A549 (cell line): ENCODE measurements around the gene TSC22D1. TPM values are rescaled to one million over a fixed set of nuclear protein-coding genes. Genes with fewer than 3 reads are reported as not detected.
A peak's percentile ranks its signal among the peaks of the same experiment; 100 is the strongest.

Source experiments
- ATAC-seq, 2 experiments: fragments of 200-7000 bp in 1 of 2; fragments of >200 bp in 1 of 2; cut with Nextera tagmentation in 1 of 2; cut with Tn5 transposase in 1 of 2; 3 replicates each; pipeline versions ENCODE4 v1.8.0 to v1.9.1; 2018 to 2020; ENCODE audit warnings: mild to moderate bottlenecking in 1 of 2, moderate library complexity in 1 of 2
- CTCF ChIA-PET: fragments of 300-600 bp; sonication (Branson Sonifier 250); formaldehyde crosslinking; extraction: SDS; loops from one replicate; lab custom pipeline; 2021; ENCODE audit warnings: antibody characterized with exemption, inconsistent platforms; lab: Yijun Ruan, JAX
- POLR2A ChIA-PET: fragments of 350-600 bp; formaldehyde crosslinking; extraction: SDS; loops from one replicate; lab custom pipeline; 2021; ENCODE audit warnings: antibody characterized with exemption, inconsistent platforms; lab: Yijun Ruan, JAX
- DNase-seq, 2 experiments: peaks; one replicate each; pipeline versions ENCODE4 v3.0.0 to v3.0.0-alpha.2; 2011 to 2016; ENCODE audit warnings: low read depth in 1 of 2, low spot score in 1 of 2
- FAIRE-seq: peaks from 2 replicates; lab custom pipeline; 2011; peaks lifted over from hg19 to GRCh38; lab: Jason Lieb, UNC
- H3K27ac ChIP-seq, 2 experiments: fragments of >200 bp; sonication (Bioruptor Twin); formaldehyde crosslinking; 3 replicates each; pipeline ENCODE4 v1.5.1; 2016 to 2017
- H3K4me1 ChIP-seq: fragments of >200 bp; sonication (Bioruptor Twin); formaldehyde crosslinking; 3 replicates; pipeline ENCODE4 v1.6.1; 2016
- H3K4me2 ChIP-seq: fragments of >200 bp; sonication (Bioruptor Twin); formaldehyde crosslinking; 3 replicates; pipeline ENCODE4 v1.6.1; 2016
- H3K4me3 ChIP-seq: fragments of >200 bp; sonication (Bioruptor Twin); formaldehyde crosslinking; 3 replicates; pipeline ENCODE4 v1.5.1; 2016
- H3K9me3 ChIP-seq: fragments of >200 bp; sonication (Bioruptor Twin); formaldehyde crosslinking; 3 replicates; pipeline ENCODE4 v1.6.1; 2016
- CBX2 ChIP-seq: fragments of 200-600 bp; sonication (generic); IDR thresholded peaks from 2 replicates; pipeline ENCODE4 v1.6.1; 2016; ENCODE audit warnings: low read depth, mild to moderate bottlenecking, borderline replicate concordance
- CBX8 ChIP-seq: fragments of 200-600 bp; sonication (generic); IDR thresholded peaks from 2 replicates; pipeline ENCODE4 v1.6.1; 2016
- CEBPB ChIP-seq, 2 experiments: fragments of >200 bp in 1 of 2; sonication (Bioruptor Twin) in 1 of 2; formaldehyde crosslinking in 1 of 2; IDR thresholded peaks; 2 replicates each; pipeline ENCODE4 v1.6.1; 2012 to 2016
- CHD2 ChIP-seq: fragments of 150-350 bp; IDR thresholded peaks from 2 replicates; pipeline ENCODE4 v1.6.1; 2014; ENCODE audit warnings: low read length; ENCODE audit not compliant: partially characterized antibody
- EHMT2 ChIP-seq: fragments of 200-600 bp; sonication (generic); IDR thresholded peaks from 2 replicates; pipeline ENCODE4 v1.6.1; 2016; ENCODE audit warnings: antibody characterized with exemption, low read depth, mild to moderate bottlenecking, moderate library complexity
- ELK1 ChIP-seq: fragments of 150-350 bp; IDR thresholded peaks from 2 replicates; pipeline ENCODE4 v1.6.1; 2014; ENCODE audit warnings: low read depth, mild to moderate bottlenecking, low read length
- ESRRA ChIP-seq: fragments of 150-350 bp; IDR thresholded peaks from 2 replicates; pipeline ENCODE4 v1.6.1; 2014; ENCODE audit warnings: mild to moderate bottlenecking, low read length, borderline replicate concordance
- GATA3 ChIP-seq: IDR thresholded peaks from 2 replicates; pipeline ENCODE4 v1.6.1; 2012; ENCODE audit warnings: borderline replicate concordance
- HOXB13 ChIP-seq: fragments of 250-450 bp; sonication (Bioruptor Pico); IDR thresholded peaks from 2 replicates; pipeline ENCODE4 v1.5.0; 2020; ENCODE audit warnings: low read depth, mild to moderate bottlenecking, moderate library complexity
- HOXB5 ChIP-seq: fragments of 250-450 bp; sonication (Bioruptor Pico); IDR thresholded peaks from 2 replicates; pipeline ENCODE4 v1.5.0; 2020; ENCODE audit warnings: mild to moderate bottlenecking, moderate library complexity
- JUN ChIP-seq, 2 experiments: fragments of >200 bp; sonication (Bioruptor Twin); formaldehyde crosslinking; IDR thresholded peaks; 2 replicates in 1 of 2; 3 replicates in 1 of 2; pipeline ENCODE4 v1.6.1; 2016 to 2017
- PHF8 ChIP-seq: fragments of 200-600 bp; sonication (generic); IDR thresholded peaks from 2 replicates; pipeline ENCODE4 v1.6.1; 2016; ENCODE audit warnings: low read depth, mild to moderate bottlenecking, antibody characterized with exemption, moderate library complexity, borderline replicate concordance
- RARB ChIP-seq: fragments of 250-450 bp; sonication (Bioruptor Pico); IDR thresholded peaks from 2 replicates; pipeline ENCODE4 v1.8.0; 2021; ENCODE audit warnings: mild to moderate bottlenecking, moderate library complexity
- RCOR1 ChIP-seq: fragments of 150-350 bp; IDR thresholded peaks from 2 replicates; pipeline ENCODE4 v1.6.1; 2014; ENCODE audit warnings: antibody characterized with exemption, low read length, low read depth
- RFX5 ChIP-seq: fragments of 450-650 bp; IDR thresholded peaks from 2 replicates; pipeline ENCODE4 v1.7.1; 2014; ENCODE audit warnings: antibody characterized with exemption, mild to moderate bottlenecking, moderate library complexity
- SREBF2 ChIP-seq: fragments of 450-650 bp; IDR thresholded peaks from 2 replicates; pipeline ENCODE4 v1.6.1; 2014; ENCODE audit warnings: mild to moderate bottlenecking, moderate library complexity
- TP53 ChIP-seq: fragments of 250-450 bp; sonication (Bioruptor Pico); IDR thresholded peaks from 2 replicates; pipeline ENCODE4 v1.5.0; 2021; ENCODE audit warnings: mild to moderate bottlenecking, moderate library complexity
- ZSCAN20 ChIP-seq: fragments of 250-450 bp; sonication (Bioruptor Pico); IDR thresholded peaks from 2 replicates; pipeline ENCODE4 v1.8.0; 2022; ENCODE audit warnings: mild to moderate bottlenecking, moderate library complexity
- WGBS: methylation state at CpG from one replicate; pipeline ENCODE4 v1.1.6; 2017; ENCODE audit errors: missing lambda C conversion rate; 5-methylcytosine and 5-hydroxymethylcytosine counted together
- polyA plus RNA-seq, 4 experiments: library from polyadenylated mRNA; depleted of rRNA in 3 of 4; stranded (reverse); fragments of >200 nt; fragmentation: RNase III in 1 of 4; extraction: RNeasy Plus Mini Kit Qiagen cat#74134 plus additional on column Dnase treatment in 1 of 4; gene quantifications; 2 replicates in 3 of 4; 3 replicates in 1 of 4; pipeline ENCODE4 v1.2.3, GENCODE V29; 2011 to 2017

TSC22D1 gene
- polyA plus RNA-seq, 2 of the 4 experiments (the other 2 are of a cell fraction) = 66.8 to 196 TPM

GRCh38 chr13:44411841-44412240, 164.3 kb downstream of the TSC22D1 start (continued):
- TF ChIP-seq RCOR1 = no peak
- no peak for TF ChIP-seq ELK1
- no peak for TF ChIP-seq RARB (CRISPR knock-in tag)
- no peak for TF ChIP-seq EHMT2
- TF ChIP-seq CEBPB (IDR thresholded peaks at IDR 0.05) = no peak
- no peak for TF ChIP-seq ESRRA

- ATAC-seq = no peak
- TF ChIP-seq ELK1 = no peak
- TF ChIP-seq CHD2 = no peak
- TF ChIP-seq PHF8 = no peak
- no peak for TF ChIP-seq ZSCAN20 (CRISPR knock-in tag)
- TF ChIP-seq EHMT2 = no peak
- no peak for TF ChIP-seq GATA3
- TF ChIP-seq HOXB13 (CRISPR knock-in tag) = no peak
- TF ChIP-seq HOXB5 (CRISPR knock-in tag) = no peak
- TF ChIP-seq JUN (IDR thresholded peaks at IDR 0.05) = no peak
- TF ChIP-seq CEBPB (IDR thresholded peaks at IDR 0.05) = no peak
- no peak for TF ChIP-seq SREBF2
- CTCF ChIA-PET = no interaction called here
- no peak overlapping the region for H3K27ac ChIP-seq
- POLR2A ChIA-PET = no interaction called here
- no peaks in the 10 kb centered on the region for H3K9me3 ChIP-seq
- no peaks in the 10 kb centered on the region; the same call in 2 of the 3 replicates for H3K4me1 ChIP-seq
- no peak for DNase-seq
- no peak overlapping the region for H3K4me3 ChIP-seq
- FAIRE-seq = no peak
- H3K4me2 ChIP-seq = no peak overlapping the region
- WGBS = 79% methylated on average over 6 of the region's 6 CpGs
Measured at GRCh38 chr13:44410328-44410859, 165.7 kb downstream of the TSC22D1 start.

- WGBS = 88% methylated on average over 4 of the region's 4 CpGs
- Histone ChIP-seq H3K4me3 (no peak overlapping the region), H3K9me3 (no peaks in the 10 kb centered on the region), H3K27ac (peak overlapping the region in 1 of 2 experiments; percentile 46; a peak in 1 of 6 replicates), H3K4me2 (no peak overlapping the region), H3K4me1 (peaks cover 6% of the 10 kb centered on the region)
- ATAC-seq (no peak), DNase-seq (no peak), FAIRE-seq (no peak)
- no peak for TF ChIP-seq CBX8
- ChIA-PET CTCF (no interaction called here), POLR2A (no interaction called here)
Measured at GRCh38 chr13:44409595-44409994, 166.5 kb downstream of the TSC22D1 start.

- ATAC-seq (no peak), FAIRE-seq (no peak), DNase-seq (peak in 1 of 2 experiments; percentile 19)
- POLR2A ChIA-PET = no interaction called here
- TF ChIP-seq TP53 (CRISPR knock-in tag) = no peak
- TF ChIP-seq CBX2 = no peak
- TF ChIP-seq RFX5 = no peak
- peaks cover 18% of the 10 kb centered on the region for H3K4me1 ChIP-seq
- H3K4me3 ChIP-seq = no peak overlapping the region
- CTCF ChIA-PET = interaction anchor here (0.9 kb wide), 1 partner anchor 136 kb away, joined by 3 read pairs; no protein-coding TSS in a partner anchor
- no peaks in the 10 kb centered on the region for H3K9me3 ChIP-seq
- peak overlapping the region in 1 of 2 experiments; percentile 18; a peak in 1 of 6 replicates for H3K27ac ChIP-seq
- 85% methylated on average over 6 of the region's 7 CpGs for WGBS
- no peak overlapping the region for H3K4me2 ChIP-seq
Measured at GRCh38 chr13:44407891-44408290, 168.2 kb downstream of the TSC22D1 start.
